Measurements from ENCODE around the gene PRIM2.
"Not testable (repeated sequence)": the region's sequence is repeated elsewhere in the genome, so short reads cannot be mapped to it uniquely, and the experiment has no call there.

PRIM2 gene

GRCh38 chr6:57562233-57562632 lies 244.8 kb downstream of the PRIM2 start:
- not testable (repeated sequence) for H3K36me3 Mint-ChIP-seq (ENCODE audit: insufficient read depth); H3K4me1 Mint-ChIP-seq; ATAC-seq (replicated peaks; ENCODE audit: extremely low read depth, poor library complexity, severe bottlenecking); H3K9me3 Mint-ChIP-seq; H3K27ac Mint-ChIP-seq (ENCODE audit: low read depth); H3K27me3 Mint-ChIP-seq; H3K4me3 Mint-ChIP-seq; DNase-seq (ENCODE audit: low spot score in 2 of 2)

- not testable (repeated sequence) for H3K27me3 Mint-ChIP-seq; ATAC-seq (replicated peaks; ENCODE audit: extremely low read depth, poor library complexity, severe bottlenecking); H3K4me3 Mint-ChIP-seq; H3K4me1 Mint-ChIP-seq; H3K9me3 Mint-ChIP-seq; H3K27ac Mint-ChIP-seq (ENCODE audit: low read depth); H3K36me3 Mint-ChIP-seq (ENCODE audit: insufficient read depth); DNase-seq (ENCODE audit: low spot score in 2 of 2)
Observed at GRCh38 chr6:57572119-57572518, 254.7 kb downstream of the PRIM2 start.

GRCh38 chr6:57572844-57573243 lies 255.4 kb downstream of the PRIM2 start:
- H3K9me3 Mint-ChIP-seq; H3K4me1 Mint-ChIP-seq; DNase-seq (ENCODE audit: low spot score in 2 of 2); H3K36me3 Mint-ChIP-seq (ENCODE audit: insufficient read depth); H3K27me3 Mint-ChIP-seq; H3K4me3 Mint-ChIP-seq; ATAC-seq (replicated peaks; ENCODE audit: extremely low read depth, poor library complexity, severe bottlenecking); H3K27ac Mint-ChIP-seq (ENCODE audit: low read depth): not testable (repeated sequence)

- not testable (repeated sequence) for ATAC-seq (replicated peaks; ENCODE audit: extremely low read depth, poor library complexity, severe bottlenecking); H3K4me3 Mint-ChIP-seq; H3K27me3 Mint-ChIP-seq; H3K36me3 Mint-ChIP-seq (ENCODE audit: insufficient read depth); H3K4me1 Mint-ChIP-seq; H3K27ac Mint-ChIP-seq (ENCODE audit: low read depth); H3K9me3 Mint-ChIP-seq; DNase-seq (ENCODE audit: low spot score in 2 of 2)
Observed at GRCh38 chr6:57577023-57577422, 259.6 kb downstream of the PRIM2 start.

- H3K4me3 Mint-ChIP-seq; H3K4me1 Mint-ChIP-seq; ATAC-seq (replicated peaks; ENCODE audit: extremely low read depth, poor library complexity, severe bottlenecking); H3K9me3 Mint-ChIP-seq; DNase-seq (ENCODE audit: low spot score in 2 of 2); H3K27me3 Mint-ChIP-seq; H3K27ac Mint-ChIP-seq (ENCODE audit: low read depth); H3K36me3 Mint-ChIP-seq (ENCODE audit: insufficient read depth): not testable (repeated sequence)
Observed at GRCh38 chr6:57579489-57579888, 262.1 kb downstream of the PRIM2 start.

- ATAC-seq (replicated peaks; ENCODE audit: extremely low read depth, poor library complexity, severe bottlenecking); H3K4me3 Mint-ChIP-seq; H3K36me3 Mint-ChIP-seq (ENCODE audit: insufficient read depth); H3K4me1 Mint-ChIP-seq; H3K9me3 Mint-ChIP-seq; DNase-seq (ENCODE audit: low spot score in 2 of 2); H3K27me3 Mint-ChIP-seq; H3K27ac Mint-ChIP-seq (ENCODE audit: low read depth): not testable (repeated sequence)
Observed at GRCh38 chr6:57581586-57581985, 264.2 kb downstream of the PRIM2 start.

GRCh38 chr6:57601105-57601504 lies 283.7 kb downstream of the PRIM2 start:
- not testable (repeated sequence) for ATAC-seq (replicated peaks; ENCODE audit: extremely low read depth, poor library complexity, severe bottlenecking); H3K27ac Mint-ChIP-seq (ENCODE audit: low read depth); H3K9me3 Mint-ChIP-seq; DNase-seq (ENCODE audit: low spot score in 2 of 2); H3K27me3 Mint-ChIP-seq; H3K36me3 Mint-ChIP-seq (ENCODE audit: insufficient read depth); H3K4me3 Mint-ChIP-seq; H3K4me1 Mint-ChIP-seq

GRCh38 chr6:57605303-57605702 lies 287.9 kb downstream of the PRIM2 start:
- ATAC-seq (replicated peaks; ENCODE audit: extremely low read depth, poor library complexity, severe bottlenecking); H3K9me3 Mint-ChIP-seq; H3K27me3 Mint-ChIP-seq; DNase-seq (ENCODE audit: low spot score in 2 of 2); H3K4me3 Mint-ChIP-seq; H3K27ac Mint-ChIP-seq (ENCODE audit: low read depth); H3K4me1 Mint-ChIP-seq: not testable (repeated sequence)
- peaks cover 10% of the 10 kb centered on the region for H3K36me3 Mint-ChIP-seq (ENCODE audit: insufficient read depth)

- H3K4me3 Mint-ChIP-seq; H3K9me3 Mint-ChIP-seq; DNase-seq (ENCODE audit: low spot score in 2 of 2); H3K27ac Mint-ChIP-seq (ENCODE audit: low read depth); H3K27me3 Mint-ChIP-seq; ATAC-seq (replicated peaks; ENCODE audit: extremely low read depth, poor library complexity, severe bottlenecking); H3K4me1 Mint-ChIP-seq: not testable (repeated sequence)
- H3K36me3 Mint-ChIP-seq (ENCODE audit: insufficient read depth) = peaks cover 10% of the 10 kb centered on the region
Observed at GRCh38 chr6:57606331-57606730, 288.9 kb downstream of the PRIM2 start.

- H3K4me1 Mint-ChIP-seq; H3K27me3 Mint-ChIP-seq; H3K9me3 Mint-ChIP-seq; H3K27ac Mint-ChIP-seq (ENCODE audit: low read depth); H3K4me3 Mint-ChIP-seq; ATAC-seq (replicated peaks; ENCODE audit: extremely low read depth, poor library complexity, severe bottlenecking); H3K36me3 Mint-ChIP-seq (ENCODE audit: insufficient read depth); DNase-seq (ENCODE audit: low spot score in 2 of 2): not testable (repeated sequence)
Observed at GRCh38 chr6:57610612-57611011, 293.2 kb downstream of the PRIM2 start.

- ATAC-seq (replicated peaks; ENCODE audit: extremely low read depth, poor library complexity, severe bottlenecking); H3K27ac Mint-ChIP-seq (ENCODE audit: low read depth); H3K9me3 Mint-ChIP-seq; DNase-seq (ENCODE audit: low spot score in 2 of 2); H3K36me3 Mint-ChIP-seq (ENCODE audit: insufficient read depth); H3K27me3 Mint-ChIP-seq; H3K4me1 Mint-ChIP-seq; H3K4me3 Mint-ChIP-seq: not testable (repeated sequence)
Observed at GRCh38 chr6:57618959-57619358, 301.5 kb downstream of the PRIM2 start.

GRCh38 chr6:57631773-57632172 lies 314.3 kb downstream of the PRIM2 start:
- H3K9me3 Mint-ChIP-seq; H3K4me1 Mint-ChIP-seq; DNase-seq (ENCODE audit: low spot score in 2 of 2); H3K27ac Mint-ChIP-seq (ENCODE audit: low read depth); H3K36me3 Mint-ChIP-seq (ENCODE audit: insufficient read depth); H3K27me3 Mint-ChIP-seq; ATAC-seq (replicated peaks; ENCODE audit: extremely low read depth, poor library complexity, severe bottlenecking); H3K4me3 Mint-ChIP-seq: not testable (repeated sequence)

GRCh38 chr6:57658526-57658925 lies 341.1 kb downstream of the PRIM2 start:
- H3K27ac Mint-ChIP-seq (ENCODE audit: low read depth); H3K4me3 Mint-ChIP-seq; DNase-seq (ENCODE audit: low spot score in 2 of 2); H3K9me3 Mint-ChIP-seq; H3K27me3 Mint-ChIP-seq; ATAC-seq (replicated peaks; ENCODE audit: extremely low read depth, poor library complexity, severe bottlenecking); H3K36me3 Mint-ChIP-seq (ENCODE audit: insufficient read depth); H3K4me1 Mint-ChIP-seq: not testable (repeated sequence)

GRCh38 chr6:57659794-57660193 lies 342.4 kb downstream of the PRIM2 start:
- H3K9me3 Mint-ChIP-seq; H3K4me3 Mint-ChIP-seq; DNase-seq (ENCODE audit: low spot score in 2 of 2); H3K36me3 Mint-ChIP-seq (ENCODE audit: insufficient read depth); H3K27ac Mint-ChIP-seq (ENCODE audit: low read depth); H3K27me3 Mint-ChIP-seq; H3K4me1 Mint-ChIP-seq; ATAC-seq (replicated peaks; ENCODE audit: extremely low read depth, poor library complexity, severe bottlenecking): not testable (repeated sequence)

All from central memory CD8-positive, alpha-beta T cell (primary cell).